Stimulated activated memory B cell treated with anti-CD40 and anti-IgM and Interleukin-4, amounts not matched to agents 10 μg/mL and 1 μg/mL and 100 μg/mL, for 72 hours (primary cell): ENCODE results near the gene TMEM132C.

ENCODE experiments used
- ATAC-seq: fragments of 150-1000 bp; cut with Tn5 transposase; 2 replicates; pipeline ENCODE4 v1.10.0; 2021
- H3K27ac Mint-ChIP-seq: one replicate; pipeline ENCODE4 v1.8.0; 2022; ENCODE audit warnings: mild to moderate bottlenecking, mixed read lengths
- H3K27me3 Mint-ChIP-seq: one replicate; pipeline ENCODE4 v1.8.0; 2022; ENCODE audit warnings: mixed read lengths
- H3K36me3 Mint-ChIP-seq: one replicate; pipeline ENCODE4 v1.8.0; 2022; ENCODE audit warnings: mixed read lengths
- H3K4me1 Mint-ChIP-seq: one replicate; pipeline ENCODE4 v1.8.0; 2022; ENCODE audit warnings: mixed read lengths
- H3K4me3 Mint-ChIP-seq: one replicate; pipeline ENCODE4 v1.8.0; 2022; ENCODE audit warnings: mild to moderate bottlenecking, moderate library complexity, mixed read lengths
- H3K9me3 Mint-ChIP-seq: one replicate; pipeline ENCODE4 v1.8.0; 2022; ENCODE audit warnings: mixed read lengths

The TMEM132C gene

GRCh38 chr12:128626808-128627320 lies 359.9 kb downstream of the TMEM132C start:
- Mint-ChIP-seq H3K4me3 (no peak overlapping the region), H3K36me3 (no peaks in the 10 kb centered on the region), H3K27ac (no peak overlapping the region), H3K4me1 (no peaks in the 10 kb centered on the region), H3K9me3 (peaks cover 14% of the 10 kb centered on the region), H3K27me3 (peaks cover 7% of the 10 kb centered on the region)
- no peak for ATAC-seq

GRCh38 chr12:128627659-128628058 lies 360.7 kb downstream of the TMEM132C start:
- Mint-ChIP-seq H3K4me3 (no peak overlapping the region), H3K9me3 (peaks cover 14% of the 10 kb centered on the region), H3K27me3 (peaks cover 7% of the 10 kb centered on the region), H3K4me1 (no peaks in the 10 kb centered on the region), H3K27ac (no peak overlapping the region), H3K36me3 (no peaks in the 10 kb centered on the region)
- ATAC-seq = no peak

GRCh38 chr12:128629979-128630378 lies 363.0 kb downstream of the TMEM132C start:
- H3K27me3 Mint-ChIP-seq = peaks cover 7% of the 10 kb centered on the region
- ATAC-seq = no peak

GRCh38 chr12:128637642-128638606 lies 371.0 kb downstream of the TMEM132C start:
- H3K36me3 Mint-ChIP-seq = no peaks in the 10 kb centered on the region
- no peaks in the 10 kb centered on the region for H3K4me1 Mint-ChIP-seq
- no peak overlapping the region for H3K4me3 Mint-ChIP-seq
- H3K9me3 Mint-ChIP-seq = peaks cover 5% of the 10 kb centered on the region
- H3K27ac Mint-ChIP-seq = no peak overlapping the region
- ATAC-seq = no peak
- H3K27me3 Mint-ChIP-seq = no peaks in the 10 kb centered on the region

More at GRCh38 chr12:128629979-128630378, 363.0 kb downstream of the TMEM132C start:
- Mint-ChIP-seq H3K9me3 (peaks cover 17% of the 10 kb centered on the region), H3K4me3 (no peak overlapping the region), H3K36me3 (no peaks in the 10 kb centered on the region), H3K27ac (no peak overlapping the region), H3K4me1 (no peaks in the 10 kb centered on the region)

- Mint-ChIP-seq H3K4me3 (no peak overlapping the region), H3K27me3 (no peaks in the 10 kb centered on the region), H3K27ac (no peak overlapping the region), H3K4me1 (no peaks in the 10 kb centered on the region), H3K36me3 (no peaks in the 10 kb centered on the region), H3K9me3 (peaks cover 3% of the 10 kb centered on the region)
- ATAC-seq = no peak
Measured at GRCh38 chr12:128639089-128639488, 372.1 kb downstream of the TMEM132C start.

- no peaks in the 10 kb centered on the region for H3K36me3 Mint-ChIP-seq
- no peaks in the 10 kb centered on the region for H3K4me1 Mint-ChIP-seq
- H3K4me3 Mint-ChIP-seq = no peak overlapping the region
- no peak for ATAC-seq
- peaks cover 12% of the 10 kb centered on the region for H3K9me3 Mint-ChIP-seq
- H3K27ac Mint-ChIP-seq = no peak overlapping the region
- no peaks in the 10 kb centered on the region for H3K27me3 Mint-ChIP-seq
Measured at GRCh38 chr12:128643155-128643554, 376.2 kb downstream of the TMEM132C start.

- peaks cover 15% of the 10 kb centered on the region for H3K9me3 Mint-ChIP-seq
- H3K27ac Mint-ChIP-seq = no peak overlapping the region
- no peak for ATAC-seq
- H3K4me3 Mint-ChIP-seq = no peak overlapping the region
- no peaks in the 10 kb centered on the region for H3K36me3 Mint-ChIP-seq
- H3K27me3 Mint-ChIP-seq = no peaks in the 10 kb centered on the region
- H3K4me1 Mint-ChIP-seq = no peaks in the 10 kb centered on the region
Measured at GRCh38 chr12:128644664-128645296, 377.8 kb downstream of the TMEM132C start.

GRCh38 chr12:128649902-128650301 lies 382.9 kb downstream of the TMEM132C start:
- H3K36me3 Mint-ChIP-seq = no peaks in the 10 kb centered on the region
- no peak for ATAC-seq
- H3K9me3 Mint-ChIP-seq = peaks cover 15% of the 10 kb centered on the region
- H3K4me1 Mint-ChIP-seq = no peaks in the 10 kb centered on the region
- H3K27ac Mint-ChIP-seq = no peak overlapping the region
- peaks cover 9% of the 10 kb centered on the region for H3K27me3 Mint-ChIP-seq
- no peak overlapping the region for H3K4me3 Mint-ChIP-seq

- no peaks in the 10 kb centered on the region for H3K4me1 Mint-ChIP-seq
- no peaks in the 10 kb centered on the region for H3K36me3 Mint-ChIP-seq
- H3K9me3 Mint-ChIP-seq = peaks cover 15% of the 10 kb centered on the region
- no peak for ATAC-seq
- H3K27me3 Mint-ChIP-seq = peaks cover 9% of the 10 kb centered on the region
- H3K4me3 Mint-ChIP-seq = no peak overlapping the region
- no peak overlapping the region for H3K27ac Mint-ChIP-seq
Measured at GRCh38 chr12:128652136-128652751, 385.3 kb downstream of the TMEM132C start.

- ATAC-seq = no peak
- no peak overlapping the region for H3K4me3 Mint-ChIP-seq
- H3K4me1 Mint-ChIP-seq = no peaks in the 10 kb centered on the region
- H3K9me3 Mint-ChIP-seq = peaks cover 4% of the 10 kb centered on the region
- no peaks in the 10 kb centered on the region for H3K36me3 Mint-ChIP-seq
- H3K27ac Mint-ChIP-seq = no peak overlapping the region
- H3K27me3 Mint-ChIP-seq = peaks cover 12% of the 10 kb centered on the region
Measured at GRCh38 chr12:128654468-128654867, 387.5 kb downstream of the TMEM132C start.

- ATAC-seq = no peak
- no peaks in the 10 kb centered on the region for H3K4me1 Mint-ChIP-seq
- no peak overlapping the region for H3K27ac Mint-ChIP-seq
- H3K4me3 Mint-ChIP-seq = no peak overlapping the region
- peaks cover 27% of the 10 kb centered on the region for H3K27me3 Mint-ChIP-seq
- H3K9me3 Mint-ChIP-seq = peaks cover 4% of the 10 kb centered on the region
- H3K36me3 Mint-ChIP-seq = no peaks in the 10 kb centered on the region
Measured at GRCh38 chr12:128657378-128657777, 390.4 kb downstream of the TMEM132C start.

GRCh38 chr12:128660532-128661225 lies 393.7 kb downstream of the TMEM132C start:
- Mint-ChIP-seq H3K9me3 (peaks cover 8% of the 10 kb centered on the region), H3K4me3 (no peak overlapping the region), H3K36me3 (no peaks in the 10 kb centered on the region), H3K27me3 (peaks cover 22% of the 10 kb centered on the region), H3K4me1 (no peaks in the 10 kb centered on the region), H3K27ac (no peak overlapping the region)
- ATAC-seq = no peak

GRCh38 chr12:128661226-128661569 lies 394.2 kb downstream of the TMEM132C start:
- Mint-ChIP-seq H3K27ac (no peak overlapping the region), H3K36me3 (no peaks in the 10 kb centered on the region), H3K9me3 (peaks cover 8% of the 10 kb centered on the region), H3K4me1 (no peaks in the 10 kb centered on the region), H3K27me3 (peaks cover 22% of the 10 kb centered on the region), H3K4me3 (no peak overlapping the region)
- ATAC-seq = no peak

- no peak overlapping the region for H3K4me3 Mint-ChIP-seq
- H3K36me3 Mint-ChIP-seq = no peaks in the 10 kb centered on the region
- H3K27ac Mint-ChIP-seq = no peak overlapping the region
- peaks cover 22% of the 10 kb centered on the region for H3K27me3 Mint-ChIP-seq
- no peak for ATAC-seq
- peaks cover 5% of the 10 kb centered on the region for H3K9me3 Mint-ChIP-seq
- H3K4me1 Mint-ChIP-seq = no peaks in the 10 kb centered on the region
Measured at GRCh38 chr12:128662101-128662500, 395.1 kb downstream of the TMEM132C start.

- no peak overlapping the region for H3K27ac Mint-ChIP-seq
- peaks cover 3% of the 10 kb centered on the region for H3K9me3 Mint-ChIP-seq
- peaks cover 18% of the 10 kb centered on the region for H3K27me3 Mint-ChIP-seq
- ATAC-seq = no peak
- no peaks in the 10 kb centered on the region for H3K36me3 Mint-ChIP-seq
- no peaks in the 10 kb centered on the region for H3K4me1 Mint-ChIP-seq
- H3K4me3 Mint-ChIP-seq = no peak overlapping the region
Measured at GRCh38 chr12:128664501-128664900, 397.5 kb downstream of the TMEM132C start.
